Endothelial cell of umbilical vein (primary cell): Measurements from ENCODE around the gene PDZD4.

ENCODE experiments used
- CTCF ChIP-seq, 2 donors: IDR thresholded peaks; 1 replicate in 1 of 2; 2 replicates in 1 of 2; pipeline ENCODE4 v1.5.1; 2011; ENCODE audit warnings: low read length in 2 of 2, mild to moderate bottlenecking in 2 of 2, moderate library complexity in 2 of 2, control low read depth in 1 of 2, inconsistent platforms in 1 of 2, low read depth in 1 of 2; ENCODE audit not compliant: insufficient read depth in 1 of 2; ENCODE audit errors: extremely low read depth in 1 of 2
- EZH2 ChIP-seq: IDR thresholded peaks from 2 replicates; pipeline ENCODE4 v1.6.1; 2012; ENCODE audit warnings: borderline replicate concordance, low read depth, mild to moderate bottlenecking, moderate library complexity, low read length, inconsistent platforms; ENCODE audit not compliant: severe bottlenecking
- POLR2AphosphoS5 ChIP-seq: IDR thresholded peaks from 2 replicates; pipeline ENCODE4 v1.6.1; 2012; ENCODE audit warnings: low read depth, mild to moderate bottlenecking, control low read depth, low read length, moderate library complexity; ENCODE audit not compliant: insufficient read depth

GRCh38 chrX:153873282-153874084 is 43.1 kb upstream of the PDZD4 start:
- TF ChIP-seq CTCF (IDR thresholded peaks at IDR 0.05; ENCODE audit: extremely low read depth in 1 of 2, insufficient read depth in 1 of 2, low read depth in 1 of 2, low read length in 2 of 2) = no peak
- TF ChIP-seq EZH2 = no peak
- no peak for TF ChIP-seq POLR2AphosphoS5
